CD4-positive, alpha-beta T cell treated with Interferon alpha-2 for 1 hour (primary cell): ENCODE data around the gene PRIM2.
"Not testable (repeated sequence)": the region's sequence is repeated elsewhere in the genome, so short reads cannot be mapped to it uniquely, and the experiment has no call there.

Experiments used
- DNase-seq, 2 donors: peaks; one replicate each; pipeline ENCODE4 v3.0.0-alpha.2; 2020 to 2022

PRIM2 gene

GRCh38 chr6:57658526-57658925 is 341.1 kb downstream of the PRIM2 start:
- DNase-seq = not testable (repeated sequence)

DNA sequence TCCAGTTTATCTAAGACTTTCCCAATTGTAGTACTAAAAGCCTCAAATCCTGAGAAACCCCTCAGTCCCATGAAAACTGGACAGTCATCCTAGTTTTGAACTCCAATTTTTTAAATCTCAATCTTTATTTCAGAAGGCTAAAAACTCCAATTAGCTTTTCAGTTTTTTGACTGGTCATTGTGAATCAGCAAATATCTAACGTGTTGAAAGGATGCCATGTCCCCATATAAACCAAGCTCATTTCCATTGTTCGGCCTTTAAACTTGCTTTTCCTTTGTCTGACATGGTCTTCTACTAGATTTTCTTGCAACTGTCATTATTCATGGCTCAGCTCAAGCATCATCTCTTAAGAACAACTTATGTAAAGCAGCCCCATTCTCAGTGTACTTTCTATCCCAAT is 342.4 kb downstream of the PRIM2 start:
- DNase-seq = not testable (repeated sequence)

DNA sequence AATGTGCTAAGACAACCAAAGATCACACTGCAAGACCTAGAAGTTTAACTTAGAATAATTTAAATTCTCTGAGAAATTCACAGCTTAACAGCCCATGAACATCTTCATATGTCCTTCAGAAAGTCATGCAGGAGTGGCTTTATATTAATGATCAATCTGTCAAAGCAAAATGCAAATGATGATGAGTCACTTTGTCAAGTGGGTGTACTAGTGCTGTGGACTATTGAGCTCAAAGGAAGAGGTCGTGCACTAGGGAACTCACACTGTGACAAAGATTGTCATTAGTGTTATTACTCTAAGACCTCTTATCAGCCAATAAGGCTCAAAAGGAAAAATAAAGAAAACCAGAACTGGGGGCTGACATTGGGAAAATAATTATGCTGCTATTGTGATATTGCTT is 343.5 kb downstream of the PRIM2 start:
- not testable (repeated sequence) for DNase-seq

- not testable (repeated sequence) for DNase-seq
Observed at GRCh38 chr6:57668108-57668507, 350.7 kb downstream of the PRIM2 start.

DNA sequence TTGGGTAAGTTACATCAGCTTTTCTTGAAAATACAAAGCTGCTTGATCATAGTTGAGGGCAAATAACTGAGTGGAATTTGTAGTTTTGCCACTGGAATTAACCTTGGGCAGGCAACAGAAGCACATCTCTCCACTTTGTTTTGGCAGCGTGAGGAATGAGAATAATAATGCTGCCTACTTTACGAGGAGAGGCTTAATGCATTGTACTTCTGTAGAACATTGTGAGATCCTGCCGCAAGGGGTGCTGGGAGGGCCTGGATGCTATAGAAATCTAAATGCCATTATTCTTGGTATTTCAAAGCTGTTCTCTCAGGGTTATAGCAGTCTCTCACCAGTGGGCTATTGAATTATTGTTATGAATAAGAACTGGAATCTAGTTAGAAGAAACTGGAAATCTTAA is 353.8 kb downstream of the PRIM2 start:
- not testable (repeated sequence) for DNase-seq

GRCh38 chr6:57671937-57672627 is 354.7 kb downstream of the PRIM2 start:
- not testable (repeated sequence) for DNase-seq

- not testable (repeated sequence) for DNase-seq
Observed at GRCh38 chr6:57673281-57673680, 355.9 kb downstream of the PRIM2 start.

- not testable (repeated sequence) for DNase-seq
Observed at GRCh38 chr6:57675386-57675785, 358.0 kb downstream of the PRIM2 start.

- DNase-seq = not testable (repeated sequence)
Observed at GRCh38 chr6:57696382-57696781, 379.0 kb downstream of the PRIM2 start.
